T-cell (primary cell): ENCODE data around the gene ARHGAP6. TPM values are rescaled to one million over a fixed set of nuclear protein-coding genes. Genes with fewer than 3 reads are reported as not detected.

ENCODE experiments used
- ATAC-seq, 4 experiments: fragments of 200-7000 bp in 3 of 4; fragments of 150-1000 bp in 1 of 4; cut with Tn5 transposase; replicated peaks in 1 of 4; 1 replicate in 3 of 4; 2 replicates in 1 of 4; pipeline ENCODE4 v1.10.0; 2021; ENCODE audit warnings: moderate library complexity in 3 of 4, mild to moderate bottlenecking in 2 of 4, moderate number of reproducible peaks in 1 of 4
- CTCF ChIA-PET, 2 donors: fragments of 300-600 bp; sonication (Branson Sonifier 250); formaldehyde crosslinking; loops; one replicate each; lab custom pipeline; 2022; ENCODE audit warnings: antibody characterized with exemption in 2 of 2; lab: Charles Lee
- POLR2A ChIA-PET, 2 donors: fragments of 300-600 bp; sonication (Branson Sonifier 250); formaldehyde crosslinking; loops; one replicate each; lab custom pipeline; 2022; ENCODE audit warnings: antibody characterized with exemption in 2 of 2; lab: Charles Lee
- DNase-seq, 35 experiments: peaks; one replicate each; pipeline versions ENCODE4 v3.0.0 to v3.0.0-alpha.2; 2013 to 2023
- H3K27ac ChIP-seq: one replicate; pipeline ENCODE4 v1.5.1; 2013; ENCODE audit warnings: low read length
- H3K27me3 ChIP-seq, 2 experiments: replicated peaks in 1 of 2; 1 replicate in 1 of 2; 2 replicates in 1 of 2; pipeline versions ENCODE4 v1.6.1 to v1.7.0; 2013; ENCODE audit warnings: low read length in 1 of 2, mixed read lengths in 1 of 2; ENCODE audit not compliant: control insufficient read depth in 2 of 2, insufficient read depth in 2 of 2; ENCODE audit errors: extremely low read depth in 1 of 2
- H3K36me3 ChIP-seq, 2 donors: 1 replicate in 1 of 2; 2 replicates in 1 of 2; pipeline versions ENCODE4 v1.6.1 to v1.7.0; 2013; ENCODE audit warnings: low read length in 1 of 2; ENCODE audit not compliant: control insufficient read depth in 2 of 2, insufficient read depth in 1 of 2; ENCODE audit errors: extremely low read depth in 1 of 2
- H3K4me1 ChIP-seq, 2 experiments: 1 replicate in 1 of 2; 2 replicates in 1 of 2; pipeline versions ENCODE4 v1.6.1 to v1.7.0; 2013; ENCODE audit warnings: low read length in 2 of 2, mixed read lengths in 1 of 2; ENCODE audit not compliant: insufficient read depth in 2 of 2, control insufficient read depth in 1 of 2; ENCODE audit errors: extremely low read depth in 1 of 2
- H3K4me3 ChIP-seq, 2 donors: 1 replicate in 1 of 2; 2 replicates in 1 of 2; pipeline versions ENCODE4 v1.5.1 to v1.7.0; 2013; ENCODE audit warnings: mild to moderate bottlenecking in 2 of 2, low read length in 1 of 2, moderate library complexity in 1 of 2; ENCODE audit not compliant: control insufficient read depth in 1 of 2; ENCODE audit errors: extremely low read depth in 1 of 2
- H3K9me3 ChIP-seq: 2 replicates; pipeline ENCODE4 v1.7.0; 2013
- H3K27ac Mint-ChIP-seq, 2 donors: one replicate each; pipeline ENCODE4 v1.8.0; 2020 to 2021; ENCODE audit warnings: mild to moderate bottlenecking in 2 of 2, mixed read lengths in 2 of 2
- H3K27me3 Mint-ChIP-seq, 2 donors: one replicate each; pipeline ENCODE4 v1.8.0; 2021 to 2022; ENCODE audit warnings: mixed read lengths in 2 of 2
- H3K36me3 Mint-ChIP-seq: one replicate; pipeline ENCODE4 v1.8.0; 2021; ENCODE audit warnings: mixed read lengths
- H3K4me1 Mint-ChIP-seq, 3 donors: one replicate each; pipeline ENCODE4 v1.8.0; 2020 to 2022; ENCODE audit warnings: mixed read lengths in 3 of 3, mild to moderate bottlenecking in 1 of 3
- H3K4me3 Mint-ChIP-seq, 3 donors: one replicate each; pipeline ENCODE4 v1.8.0; 2020 to 2022; ENCODE audit warnings: mild to moderate bottlenecking in 3 of 3, mixed read lengths in 3 of 3, moderate library complexity in 3 of 3
- H3K9me3 Mint-ChIP-seq, 3 donors: one replicate each; pipeline ENCODE4 v1.8.0; 2020 to 2022; ENCODE audit warnings: mixed read lengths in 3 of 3
- WGBS: methylation state at CpG from one replicate; pipeline ENCODE4 v1.1.5; 2013; ENCODE audit warnings: missing lambda C conversion rate; ENCODE audit not compliant: insufficient coverage; 5-methylcytosine and 5-hydroxymethylcytosine counted together
- total RNA-seq, 35 experiments: library from RNA in 6 of 35; stranded (reverse) in 6 of 35; fragments of 120-200 nt in 1 of 35; gene quantifications; one replicate each; pipeline versions ENCODE4 v1.2.1 to v1.2.4 and lab custom pipeline; 2013 to 2026

Gene ARHGAP6
- total RNA-seq, 5 donors from 2014 or later (not counting 1 experiment from before 2014, with no cell fraction given), result 0.09 to 0.13 (median 0.12) TPM; not detected in 2

GRCh38 chrX:11215191-11215921 is 450.4 kb downstream of the ARHGAP6 start:
- H3K36me3 ChIP-seq, result no peaks in the 10 kb centered on the region
- Mint-ChIP-seq H3K4me3 (no peak overlapping the region), H3K27me3 (peaks cover 0 to 4% of the 10 kb centered on the region in 2 donors), H3K4me1 (no peaks in the 10 kb centered on the region), H3K9me3 (peaks cover 3 to 8% (median 7%) of the 10 kb centered on the region in 3 donors), H3K36me3 (no peaks in the 10 kb centered on the region), H3K27ac (no peak overlapping the region)
- H3K27ac ChIP-seq, result no peak overlapping the region
- no peak for ATAC-seq
- DNase-seq, result no peak
- no peaks in the 10 kb centered on the region for H3K27me3 ChIP-seq
- ChIA-PET CTCF (no interaction called here), POLR2A (no interaction called here)
- no peaks in the 10 kb centered on the region for H3K9me3 ChIP-seq
- 85% methylated on average over 11 of the region's 33 CpGs for WGBS
- H3K4me3 ChIP-seq, result no peak overlapping the region
- H3K4me1 ChIP-seq, result no peaks in the 10 kb centered on the region

GRCh38 chrX:11214346-11215190 is 451.2 kb downstream of the ARHGAP6 start:
- Mint-ChIP-seq H3K9me3 (peaks cover 3 to 8% (median 7%) of the 10 kb centered on the region in 3 donors), H3K4me3 (no peak overlapping the region), H3K36me3 (no peaks in the 10 kb centered on the region), H3K4me1 (no peaks in the 10 kb centered on the region), H3K27me3 (peaks cover 0 to 7% of the 10 kb centered on the region in 2 donors), H3K27ac (no peak overlapping the region)
- ATAC-seq, result no peak
- Histone ChIP-seq H3K4me1 (no peaks in the 10 kb centered on the region), H3K27me3 (no peaks in the 10 kb centered on the region), H3K4me3 (no peak overlapping the region), H3K27ac (no peak overlapping the region), H3K36me3 (no peaks in the 10 kb centered on the region), H3K9me3 (no peaks in the 10 kb centered on the region)
- WGBS, result 85% methylated on average over 5 of the region's 18 CpGs
- POLR2A ChIA-PET, result no interaction called here
- CTCF ChIA-PET, result no interaction called here
- no peak for DNase-seq

GRCh38 chrX:11212741-11213140 is 453.0 kb downstream of the ARHGAP6 start:
- H3K4me3 Mint-ChIP-seq, result no peak overlapping the region
- no peaks in the 10 kb centered on the region for H3K4me1 ChIP-seq
- no peaks in the 10 kb centered on the region for H3K27me3 ChIP-seq
- no peak overlapping the region for H3K4me3 ChIP-seq
- ChIA-PET POLR2A (no interaction called here), CTCF (no interaction called here)
- WGBS, result 100% methylated on average over 3 of the region's 11 CpGs
- no peak overlapping the region for H3K27ac Mint-ChIP-seq
- DNase-seq (no peak), ATAC-seq (no peak)
- H3K9me3 Mint-ChIP-seq, result peaks cover 3 to 7% (median 4%) of the 10 kb centered on the region in 3 donors
- no peak overlapping the region for H3K27ac ChIP-seq
- H3K4me1 Mint-ChIP-seq, result no peaks in the 10 kb centered on the region
- H3K36me3 Mint-ChIP-seq, result no peaks in the 10 kb centered on the region
- no peaks in the 10 kb centered on the region for H3K9me3 ChIP-seq
- peaks cover 0 to 7% of the 10 kb centered on the region in 2 donors for H3K27me3 Mint-ChIP-seq
- H3K36me3 ChIP-seq, result no peaks in the 10 kb centered on the region

DNA sequence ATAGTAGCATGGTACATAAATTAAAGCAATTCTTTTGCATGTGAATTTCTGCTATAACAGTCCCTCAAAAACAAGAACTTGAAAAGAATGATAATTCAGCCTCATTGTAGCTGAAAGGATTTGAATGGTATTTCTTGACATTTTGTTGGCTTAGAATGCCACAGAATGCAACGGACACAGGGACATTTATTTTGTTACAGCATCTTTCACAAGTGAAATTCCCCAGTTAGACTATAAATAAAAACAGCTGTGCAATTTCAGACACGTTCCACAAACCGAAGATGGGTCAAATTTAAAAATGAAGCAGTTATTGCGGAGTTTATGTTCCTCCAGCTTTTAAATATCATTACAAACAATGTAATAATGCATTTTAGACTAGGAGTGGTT is 455.3 kb downstream of the ARHGAP6 start:
- WGBS, result 40% methylated on average over 1 of the region's 4 CpGs
- no peak overlapping the region for H3K4me3 Mint-ChIP-seq

GRCh38 chrX:11209798-11210414 is 455.8 kb downstream of the ARHGAP6 start:
- no peaks in the 10 kb centered on the region for H3K36me3 Mint-ChIP-seq
- no peak overlapping the region for H3K4me3 ChIP-seq
- WGBS, result no CpG with 5 or more reads among the region's 2 CpGs
- peaks cover 0 to 13% of the 10 kb centered on the region in 2 donors for H3K27me3 Mint-ChIP-seq
- no peak overlapping the region for H3K4me3 Mint-ChIP-seq
- ChIA-PET POLR2A (no interaction called here), CTCF (no interaction called here)
- ATAC-seq (no peak), DNase-seq (no peak)
- no peaks in the 10 kb centered on the region for H3K4me1 ChIP-seq
- no peak overlapping the region for H3K27ac Mint-ChIP-seq
- H3K36me3 ChIP-seq, result no peaks in the 10 kb centered on the region
- peaks cover 0 to 4% (median 3%) of the 10 kb centered on the region in 3 donors for H3K9me3 Mint-ChIP-seq
- H3K9me3 ChIP-seq, result no peaks in the 10 kb centered on the region
- no peaks in the 10 kb centered on the region for H3K27me3 ChIP-seq
- no peak overlapping the region for H3K27ac ChIP-seq
- no peaks in the 10 kb centered on the region for H3K4me1 Mint-ChIP-seq

More for the DNA sequence above, 455.3 kb downstream of the ARHGAP6 start:
- POLR2A ChIA-PET, result no interaction called here
- Histone ChIP-seq H3K4me1 (no peaks in the 10 kb centered on the region), H3K4me3 (no peak overlapping the region), H3K36me3 (no peaks in the 10 kb centered on the region), H3K9me3 (no peaks in the 10 kb centered on the region), H3K27me3 (no peaks in the 10 kb centered on the region), H3K27ac (no peak overlapping the region)
- DNase-seq (no peak), ATAC-seq (no peak)
- Mint-ChIP-seq H3K27me3 (peaks cover 0 to 13% of the 10 kb centered on the region in 2 donors), H3K4me1 (no peaks in the 10 kb centered on the region), H3K36me3 (no peaks in the 10 kb centered on the region), H3K9me3 (peaks cover 0 to 4% (median 3%) of the 10 kb centered on the region in 3 donors), H3K27ac (no peak overlapping the region)
- CTCF ChIA-PET, result no interaction called here

DNA sequence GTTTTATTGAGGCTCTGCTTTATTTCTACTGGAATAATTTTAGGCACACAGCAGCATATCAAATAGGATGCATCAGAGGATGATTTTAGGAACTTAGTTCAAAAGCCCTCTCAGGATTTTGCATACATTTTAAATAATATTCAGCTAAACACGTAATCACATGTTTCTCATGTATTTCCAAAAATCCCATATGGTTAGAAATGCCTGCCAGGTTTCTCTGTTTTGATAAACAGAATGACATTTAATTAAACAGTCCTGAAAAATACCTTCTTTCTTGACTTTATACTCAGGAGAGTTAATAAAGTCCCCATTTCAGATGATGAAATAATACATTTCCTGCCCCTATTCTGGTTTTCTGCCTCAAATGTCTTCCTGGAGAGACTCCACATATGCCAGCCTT is 459.0 kb downstream of the ARHGAP6 start:
- Histone ChIP-seq H3K27me3 (no peaks in the 10 kb centered on the region), H3K36me3 (no peaks in the 10 kb centered on the region), H3K4me3 (no peak overlapping the region), H3K27ac (no peak overlapping the region), H3K9me3 (no peaks in the 10 kb centered on the region), H3K4me1 (no peaks in the 10 kb centered on the region)
- POLR2A ChIA-PET, result no interaction called here
- no peak for DNase-seq
- Mint-ChIP-seq H3K36me3 (no peaks in the 10 kb centered on the region), H3K27me3 (peaks cover 0 to 9% of the 10 kb centered on the region in 2 donors), H3K27ac (no peak overlapping the region), H3K4me3 (no peak overlapping the region), H3K4me1 (no peaks in the 10 kb centered on the region), H3K9me3 (peaks cover 0 to 4% (median 0%) of the 10 kb centered on the region in 3 donors)
- no CpG with 5 or more reads among the region's 1 CpG for WGBS
- no peak for ATAC-seq
- CTCF ChIA-PET, result no interaction called here
